Esophagus mucosa (tissue), 1 donor: Measurements from ENCODE around the gene IL19. TPM values are rescaled to one million over a fixed set of nuclear protein-coding genes. Genes with fewer than 3 reads are reported as not detected.

ENCODE experiments used
- total RNA-seq: library from RNA; stranded (reverse); gene quantifications from one replicate; pipeline ENCODE4 v1.2.4, GENCODE V29; 2023
- donor health status: DM: yes; HTN: yes; CAD: no.

The IL19 gene
- total RNA-seq, 1 donor from 2014 or later = 5.5 TPM

Other genes with a start within 250 kb of the IL19 start
- 41.8 TPM for gene EIF2D, start 158.3 kb upstream of the IL19 start, total RNA-seq
- gene DYRK3, start 135.2 kb upstream of the IL19 start, total RNA-seq = 6.1 TPM
- 47.3 TPM for gene MAPKAPK2, start 85.9 kb upstream of the IL19 start, total RNA-seq
- 0.84 TPM for gene IL10, start 1.7 kb downstream of the IL19 start, total RNA-seq
- not detected for gene IL20, start 94.8 kb downstream of the IL19 start, total RNA-seq
- gene IL24, start 126.7 kb downstream of the IL19 start, total RNA-seq = 0.12 TPM
- gene FCMR, start 151.2 kb downstream of the IL19 start, total RNA-seq = 2.9 TPM
- gene PIGR, start 175.7 kb downstream of the IL19 start, total RNA-seq = 35.4 TPM
- gene FCAMR, start 199.7 kb downstream of the IL19 start, total RNA-seq = 0.08 TPM